WTC11 (cell line): ENCODE results near the gene AK3.

Source experiments
- CREB1 ChIP-seq: sonication (generic); formaldehyde crosslinking; IDR thresholded peaks from 2 replicates; pipeline ENCODE4 v1.8.0; 2023; ENCODE audit warnings: mild to moderate bottlenecking, missing genetic modification reagents
- IRF1 ChIP-seq: sonication (generic); formaldehyde crosslinking; IDR thresholded peaks from 2 replicates; pipeline ENCODE4 v1.8.0; 2023; ENCODE audit warnings: missing genetic modification reagents
- USF1 ChIP-seq: sonication (generic); formaldehyde crosslinking; IDR thresholded peaks from 2 replicates; pipeline ENCODE4 v1.8.0; 2022; ENCODE audit warnings: mild to moderate bottlenecking, missing genetic modification reagents
- ZSCAN18 ChIP-seq: fragments of 250-450 bp; sonication (Bioruptor Pico); IDR thresholded peaks from 2 replicates; pipeline ENCODE4 v2.1.2; 2022; ENCODE audit warnings: mild to moderate bottlenecking, moderate library complexity
- TF ChIP-seq, protein P1 (sequence below): fragments of 200-600 bp; IDR thresholded peaks from 2 replicates; pipeline ENCODE4 v1.8.0; 2022; ENCODE audit warnings: antibody characterized with exemption
- TF ChIP-seq, protein P2 (sequence below): sonication (generic); formaldehyde crosslinking; IDR thresholded peaks from 2 replicates; pipeline ENCODE4 v1.8.1; 2022; ENCODE audit warnings: low read depth, missing genetic modification reagents, borderline replicate concordance
- TF ChIP-seq, protein P3 (sequence below): sonication (generic); formaldehyde crosslinking; IDR thresholded peaks from 2 replicates; pipeline ENCODE4 v1.8.0; 2022; ENCODE audit warnings: mild to moderate bottlenecking, missing genetic modification reagents

DNA sequence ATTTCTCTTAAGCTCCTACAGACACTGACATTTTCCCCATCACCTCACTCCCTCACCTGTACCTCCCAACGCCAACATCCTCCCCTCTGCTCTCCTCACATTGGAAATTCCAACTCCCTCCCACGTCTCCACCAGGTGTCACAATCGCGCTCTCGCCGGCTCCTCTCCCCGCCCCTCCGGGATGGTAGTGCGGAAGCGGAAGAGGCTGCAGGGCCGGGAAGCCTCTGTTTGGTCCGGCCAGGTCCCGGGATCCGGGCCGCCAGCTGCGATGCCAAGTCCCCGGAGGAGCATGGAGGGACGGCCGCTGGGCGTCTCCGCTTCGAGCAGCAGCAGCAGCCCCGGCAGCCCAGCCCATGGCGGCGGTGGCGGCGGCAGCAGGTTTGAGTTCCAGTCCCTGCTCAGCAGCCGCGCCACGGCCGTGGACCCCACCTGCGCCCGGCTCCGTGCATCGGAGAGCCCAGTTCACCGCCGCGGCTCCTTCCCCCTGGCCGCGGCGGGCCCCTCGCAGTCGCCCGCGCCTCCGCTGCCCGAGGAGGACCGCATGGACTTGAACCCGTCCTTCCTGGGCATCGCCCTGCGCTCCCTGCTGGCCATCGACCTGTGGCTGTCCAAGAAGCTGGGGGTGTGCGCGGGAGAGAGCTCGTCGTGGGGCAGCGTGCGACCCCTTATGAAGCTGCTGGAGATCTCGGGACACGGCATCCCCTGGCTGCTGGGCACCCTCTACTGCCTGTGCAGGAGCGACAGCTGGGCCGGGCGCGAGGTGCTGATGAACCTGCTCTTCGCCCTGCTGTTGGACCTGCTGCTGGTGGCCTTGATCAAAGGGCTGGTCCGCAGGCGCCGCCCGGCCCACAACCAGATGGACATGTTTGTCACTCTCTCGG is 78.7 kb downstream of the AK3 start, which contains the start of gene PLPP6:
- TF ChIP-seq, protein P1, sequence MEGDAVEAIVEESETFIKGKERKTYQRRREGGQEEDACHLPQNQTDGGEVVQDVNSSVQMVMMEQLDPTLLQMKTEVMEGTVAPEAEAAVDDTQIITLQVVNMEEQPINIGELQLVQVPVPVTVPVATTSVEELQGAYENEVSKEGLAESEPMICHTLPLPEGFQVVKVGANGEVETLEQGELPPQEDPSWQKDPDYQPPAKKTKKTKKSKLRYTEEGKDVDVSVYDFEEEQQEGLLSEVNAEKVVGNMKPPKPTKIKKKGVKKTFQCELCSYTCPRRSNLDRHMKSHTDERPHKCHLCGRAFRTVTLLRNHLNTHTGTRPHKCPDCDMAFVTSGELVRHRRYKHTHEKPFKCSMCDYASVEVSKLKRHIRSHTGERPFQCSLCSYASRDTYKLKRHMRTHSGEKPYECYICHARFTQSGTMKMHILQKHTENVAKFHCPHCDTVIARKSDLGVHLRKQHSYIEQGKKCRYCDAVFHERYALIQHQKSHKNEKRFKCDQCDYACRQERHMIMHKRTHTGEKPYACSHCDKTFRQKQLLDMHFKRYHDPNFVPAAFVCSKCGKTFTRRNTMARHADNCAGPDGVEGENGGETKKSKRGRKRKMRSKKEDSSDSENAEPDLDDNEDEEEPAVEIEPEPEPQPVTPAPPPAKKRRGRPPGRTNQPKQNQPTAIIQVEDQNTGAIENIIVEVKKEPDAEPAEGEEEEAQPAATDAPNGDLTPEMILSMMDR = no peak
- TF ChIP-seq, protein P2, sequence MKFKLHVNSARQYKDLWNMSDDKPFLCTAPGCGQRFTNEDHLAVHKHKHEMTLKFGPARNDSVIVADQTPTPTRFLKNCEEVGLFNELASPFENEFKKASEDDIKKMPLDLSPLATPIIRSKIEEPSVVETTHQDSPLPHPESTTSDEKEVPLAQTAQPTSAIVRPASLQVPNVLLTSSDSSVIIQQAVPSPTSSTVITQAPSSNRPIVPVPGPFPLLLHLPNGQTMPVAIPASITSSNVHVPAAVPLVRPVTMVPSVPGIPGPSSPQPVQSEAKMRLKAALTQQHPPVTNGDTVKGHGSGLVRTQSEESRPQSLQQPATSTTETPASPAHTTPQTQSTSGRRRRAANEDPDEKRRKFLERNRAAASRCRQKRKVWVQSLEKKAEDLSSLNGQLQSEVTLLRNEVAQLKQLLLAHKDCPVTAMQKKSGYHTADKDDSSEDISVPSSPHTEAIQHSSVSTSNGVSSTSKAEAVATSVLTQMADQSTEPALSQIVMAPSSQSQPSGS (CRISPR knock-in tag) = no peak
- TF ChIP-seq IRF1 (peak; percentile 14; the same call in 1 of the 2 replicates), ZSCAN18 (CRISPR knock-in tag) (no peak), USF1 (CRISPR knock-in tag) (no peak), CREB1 (CRISPR knock-in tag) (0 out of 2 replicates have a peak, but pooled peaks have one; percentile 27)
- TF ChIP-seq, protein P3, sequence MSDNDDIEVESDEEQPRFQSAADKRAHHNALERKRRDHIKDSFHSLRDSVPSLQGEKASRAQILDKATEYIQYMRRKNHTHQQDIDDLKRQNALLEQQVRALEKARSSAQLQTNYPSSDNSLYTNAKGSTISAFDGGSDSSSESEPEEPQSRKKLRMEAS (CRISPR knock-in tag) = no peak; the same call in 1 of the 2 replicates
